RWPE1 (cell line): ENCODE results near the gene GRAMD1B.

ENCODE experiments used
- CTCF ChIA-PET: fragments of 350-600 bp; sonication (Branson Sonifier 250); formaldehyde crosslinking; extraction: SDS; loops from one replicate; lab custom pipeline; 2021; lab: Yijun Ruan, JAX
- POLR2A ChIA-PET: fragments of 400-600 bp; formaldehyde crosslinking; extraction: SDS; loops from one replicate; lab custom pipeline; 2020; ENCODE audit warnings: antibody characterized with exemption; ENCODE audit not compliant: low non-redundant PET; lab: Yijun Ruan, JAX
- DNase-seq: peaks from one replicate; pipeline ENCODE4 v3.0.0; 2012; ENCODE audit warnings: low spot score
- H3K27ac ChIP-seq: fragments of 450-650 bp; 2 replicates; pipeline ENCODE4 v1.5.1; 2017
- TF ChIP-seq, protein P1 (sequence below): fragments of 450-650 bp; conservative IDR thresholded peaks from 2 replicates; pipeline ENCODE4 v1.5.1; 2017; ENCODE audit warnings: low read depth, mild to moderate bottlenecking

Gene GRAMD1B

DNA sequence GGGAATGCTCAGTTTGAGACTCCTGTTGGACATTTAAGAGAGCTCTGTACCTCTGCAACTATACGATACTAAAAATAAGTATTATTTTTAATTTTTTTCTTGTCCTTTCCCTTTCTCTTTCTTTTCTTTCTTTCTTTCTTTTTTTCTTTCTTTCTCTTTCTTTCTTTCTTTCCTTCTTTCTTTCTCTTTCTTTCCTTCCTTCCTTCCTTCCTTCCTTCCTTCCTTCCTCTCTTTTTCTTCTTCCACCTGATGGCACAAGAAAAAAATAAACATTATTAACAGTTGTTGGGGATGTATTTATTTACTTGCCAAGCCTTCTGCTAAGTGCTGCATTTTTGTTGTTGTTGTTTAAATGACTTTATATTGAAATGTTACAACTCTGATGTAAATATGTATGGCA lies 39.5 kb downstream of the GRAMD1B start:
- ChIA-PET CTCF (interaction anchor here (0.8 kb wide), 1 partner anchor 8 kb away, joined by 5 read pairs; no protein-coding TSS in a partner anchor), POLR2A (no interaction called here)
- no peak for DNase-seq
- TF ChIP-seq, protein P1, sequence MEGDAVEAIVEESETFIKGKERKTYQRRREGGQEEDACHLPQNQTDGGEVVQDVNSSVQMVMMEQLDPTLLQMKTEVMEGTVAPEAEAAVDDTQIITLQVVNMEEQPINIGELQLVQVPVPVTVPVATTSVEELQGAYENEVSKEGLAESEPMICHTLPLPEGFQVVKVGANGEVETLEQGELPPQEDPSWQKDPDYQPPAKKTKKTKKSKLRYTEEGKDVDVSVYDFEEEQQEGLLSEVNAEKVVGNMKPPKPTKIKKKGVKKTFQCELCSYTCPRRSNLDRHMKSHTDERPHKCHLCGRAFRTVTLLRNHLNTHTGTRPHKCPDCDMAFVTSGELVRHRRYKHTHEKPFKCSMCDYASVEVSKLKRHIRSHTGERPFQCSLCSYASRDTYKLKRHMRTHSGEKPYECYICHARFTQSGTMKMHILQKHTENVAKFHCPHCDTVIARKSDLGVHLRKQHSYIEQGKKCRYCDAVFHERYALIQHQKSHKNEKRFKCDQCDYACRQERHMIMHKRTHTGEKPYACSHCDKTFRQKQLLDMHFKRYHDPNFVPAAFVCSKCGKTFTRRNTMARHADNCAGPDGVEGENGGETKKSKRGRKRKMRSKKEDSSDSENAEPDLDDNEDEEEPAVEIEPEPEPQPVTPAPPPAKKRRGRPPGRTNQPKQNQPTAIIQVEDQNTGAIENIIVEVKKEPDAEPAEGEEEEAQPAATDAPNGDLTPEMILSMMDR: no peak
- H3K27ac ChIP-seq: no peak overlapping the region

DNA sequence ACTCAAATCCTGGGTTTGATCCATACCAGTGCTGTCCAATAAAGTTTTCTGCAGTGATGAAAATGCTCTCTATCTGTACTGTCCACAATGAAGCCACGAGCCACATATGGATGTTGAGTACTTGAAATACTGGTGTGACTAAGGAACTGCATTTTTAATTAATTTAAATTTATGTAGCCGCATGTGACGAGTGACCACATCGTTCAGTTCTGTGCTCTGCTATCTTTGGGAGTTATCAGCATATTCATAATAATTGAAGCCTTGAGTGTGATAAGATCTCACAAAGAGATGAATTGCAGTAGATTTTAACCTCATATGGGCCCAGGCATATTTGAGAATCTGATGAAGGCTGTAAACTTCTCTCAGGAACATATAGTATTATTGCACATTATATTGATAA lies 40.8 kb downstream of the GRAMD1B start:
- H3K27ac ChIP-seq: no peak overlapping the region
- no peak for DNase-seq
- ChIA-PET CTCF (interaction anchor here (0.6 kb wide), 2 partner anchors 12 to 36 kb away, joined by 3 read pairs; no protein-coding TSS in a partner anchor), POLR2A (no interaction called here)
- TF ChIP-seq, protein P1: no peak

DNA sequence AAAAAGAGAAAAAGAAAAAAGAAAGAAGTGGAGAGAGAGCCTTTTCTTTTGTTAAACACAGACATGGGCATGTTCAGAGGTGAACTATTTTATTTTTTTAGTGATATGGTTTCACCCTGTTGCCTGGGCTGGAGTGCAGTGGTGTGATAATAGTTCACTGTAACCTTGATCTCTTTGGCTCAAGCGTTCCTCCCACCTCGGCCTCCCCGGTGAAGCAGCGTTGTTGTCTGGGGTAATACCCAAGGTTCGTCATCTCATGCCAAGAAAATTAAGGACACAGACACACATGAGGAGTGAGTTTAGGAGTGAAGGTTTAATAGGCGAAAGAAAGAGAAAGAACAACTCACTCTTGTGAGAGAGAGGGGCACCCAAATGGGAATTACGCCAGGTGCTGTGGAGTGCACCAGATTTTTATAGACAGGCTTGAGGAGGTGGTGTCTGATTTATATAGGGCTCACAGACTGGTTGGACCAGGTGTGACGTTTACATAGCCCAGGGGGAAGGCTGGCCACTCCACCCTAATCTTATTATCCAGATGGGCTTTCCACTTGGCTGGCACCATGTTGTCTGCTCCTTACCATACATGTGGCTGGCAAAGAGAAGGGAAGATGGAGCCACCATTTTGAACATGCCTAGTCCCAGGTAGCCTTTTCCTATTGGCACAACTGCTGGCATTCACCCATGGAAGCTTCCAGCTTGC lies 42.3 kb downstream of the GRAMD1B start:
- CTCF ChIA-PET: interaction anchor here (0.6 kb wide), 1 partner anchor 105 kb away, joined by 3 read pairs; no protein-coding TSS in a partner anchor
- no peak overlapping the region for H3K27ac ChIP-seq
- TF ChIP-seq, protein P1: no peak
- DNase-seq: no peak
- POLR2A ChIA-PET: no interaction called here

- H3K27ac ChIP-seq: no peak overlapping the region
- CTCF ChIA-PET: interaction anchor here (0.6 to 2.9 kb wide), 3 partner anchors 66 to 258 kb away, joined by 6 to 18 read pairs (median 7); no protein-coding TSS in a partner anchor
- POLR2A ChIA-PET: no interaction called here
- TF ChIP-seq, protein P1: no peak
- peak; percentile 68 for DNase-seq
Measured at GRCh38 chr11:123473941-123474677, 44.0 kb downstream of the GRAMD1B start.

GRCh38 chr11:123474994-123475393 lies 44.9 kb downstream of the GRAMD1B start:
- TF ChIP-seq, protein P1: no peak
- DNase-seq: no peak
- ChIA-PET CTCF (interaction anchor here (0.6 to 2.9 kb wide), 2 partner anchors 22 to 68 kb away, joined by 4 to 18 read pairs; no protein-coding TSS in a partner anchor), POLR2A (no interaction called here)
- no peak overlapping the region for H3K27ac ChIP-seq

GRCh38 chr11:123475469-123475868 lies 45.4 kb downstream of the GRAMD1B start:
- H3K27ac ChIP-seq: no peak overlapping the region
- CTCF ChIA-PET: interaction anchor here (2.9 kb wide), 1 partner anchor 68 kb away, joined by 18 read pairs; no protein-coding TSS in a partner anchor
- POLR2A ChIA-PET: no interaction called here
- TF ChIP-seq, protein P1: no peak
- no peak for DNase-seq
